Esophagus squamous epithelium (tissue), 5 donors: ENCODE measurements around the gene TRIP12. TPM values are rescaled to one million over a fixed set of nuclear protein-coding genes. Genes with fewer than 3 reads are reported as not detected.
"Not testable (repeated sequence)": the region's sequence is repeated elsewhere in the genome, so short reads cannot be mapped to it uniquely, and the experiment has no call there.

Experiments used
- DNase-seq: peaks from one replicate; lab custom pipeline; 2025; lab: John Stamatoyannopoulos, UW
- H3K27ac ChIP-seq, 4 donors: fragments of 200-600 bp; sonication (generic); one replicate each; pipeline ENCODE4 v1.5.1; 2016 to 2019; ENCODE audit warnings: mild to moderate bottlenecking in 1 of 4
- H3K27me3 ChIP-seq, 4 donors: fragments of 200-600 bp; sonication (generic); 1 replicate in 3 of 4; 2 replicates in 1 of 4; pipeline versions ENCODE4 v1.5.1 to v1.6.0; 2017 to 2021; ENCODE audit warnings: antibody characterized with exemption in 1 of 4
- H3K36me3 ChIP-seq, 3 donors: fragments of 200-600 bp; sonication (generic); one replicate each; pipeline ENCODE4 v1.5.1; 2016 to 2019
- H3K4me1 ChIP-seq, 3 donors: fragments of 200-600 bp; sonication (generic); one replicate each; pipeline ENCODE4 v1.5.1; 2017 to 2019
- H3K4me3 ChIP-seq, 4 donors: fragments of 200-600 bp; sonication (generic); 1 replicate in 3 of 4; 2 replicates in 1 of 4; pipeline ENCODE4 v1.5.1; 2016 to 2019; ENCODE audit warnings: mild to moderate bottlenecking in 2 of 4, moderate library complexity in 1 of 4
- H3K9me3 ChIP-seq, 3 donors: fragments of 200-600 bp; sonication (generic); one replicate each; pipeline ENCODE4 v1.5.1; 2016 to 2019
- POLR2A ChIP-seq, 4 donors: fragments of 450-650 bp; IDR thresholded peaks; one replicate each; pipeline ENCODE4 v1.6.1; 2017; ENCODE audit warnings: antibody characterized with exemption in 4 of 4, mild to moderate bottlenecking in 4 of 4, moderate library complexity in 3 of 4
- WGBS, 2 donors: methylation state at CpG; one replicate each; pipeline ENCODE4 v1.1.5; 2018; 5-methylcytosine and 5-hydroxymethylcytosine counted together
- intact Hi-C: fragments of 100-400 bp; cut with DNase I; formaldehyde crosslinking; loops from one replicate; pipeline ENCODE4 v1.15.0; 2022
- total RNA-seq, 4 donors: library from RNA; depleted of rRNA; stranded (reverse); fragments of >200 nt; gene quantifications; one replicate each; pipeline ENCODE4 v1.1.0, GENCODE V29; 2016
- TF ChIP-seq, protein P1 (sequence below), 6 experiments: fragments of 450-650 bp in 4 of 6; fragments of 200-600 bp in 2 of 6; sonication (generic) in 2 of 6; IDR thresholded peaks; one replicate each; pipeline ENCODE4 v1.5.1; 2016 to 2019; ENCODE audit warnings: antibody characterized with exemption in 6 of 6, mild to moderate bottlenecking in 4 of 6, moderate library complexity in 4 of 6
- donor health status: DM: yes; HTN: yes; CAD: no.

The TRIP12 gene
- total RNA-seq, 4 donors from 2014 or later = 84.8 to 174 (median 125) TPM

DNA sequence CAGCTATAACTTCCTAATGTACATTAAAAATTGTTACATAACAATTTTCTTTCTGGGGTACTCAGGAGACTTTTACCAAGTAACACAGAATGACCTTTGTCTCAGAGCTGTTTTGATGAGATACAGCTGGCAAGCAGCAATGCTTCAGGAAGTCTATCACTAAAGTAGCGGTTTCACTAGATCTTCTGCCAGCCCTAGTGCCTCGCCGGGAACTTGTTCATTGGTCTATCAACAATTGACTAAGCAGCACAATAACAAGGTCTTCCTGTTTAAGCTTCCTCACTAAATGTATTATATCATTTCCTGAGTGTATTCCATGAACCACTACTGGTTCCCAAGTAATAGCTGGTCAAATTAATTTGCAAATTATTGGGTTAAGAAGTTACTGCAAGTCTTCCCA lies 69.2 kb downstream of the TRIP12 start:
- intact Hi-C loops = no loop called here
- WGBS, 2 donors = 23 to 25% methylated on average over 1 to 3 of the region's 3 CpGs
- TF ChIP-seq POLR2A (IDR thresholded peaks at IDR 0.05) = no peak
- TF ChIP-seq, protein P1, sequence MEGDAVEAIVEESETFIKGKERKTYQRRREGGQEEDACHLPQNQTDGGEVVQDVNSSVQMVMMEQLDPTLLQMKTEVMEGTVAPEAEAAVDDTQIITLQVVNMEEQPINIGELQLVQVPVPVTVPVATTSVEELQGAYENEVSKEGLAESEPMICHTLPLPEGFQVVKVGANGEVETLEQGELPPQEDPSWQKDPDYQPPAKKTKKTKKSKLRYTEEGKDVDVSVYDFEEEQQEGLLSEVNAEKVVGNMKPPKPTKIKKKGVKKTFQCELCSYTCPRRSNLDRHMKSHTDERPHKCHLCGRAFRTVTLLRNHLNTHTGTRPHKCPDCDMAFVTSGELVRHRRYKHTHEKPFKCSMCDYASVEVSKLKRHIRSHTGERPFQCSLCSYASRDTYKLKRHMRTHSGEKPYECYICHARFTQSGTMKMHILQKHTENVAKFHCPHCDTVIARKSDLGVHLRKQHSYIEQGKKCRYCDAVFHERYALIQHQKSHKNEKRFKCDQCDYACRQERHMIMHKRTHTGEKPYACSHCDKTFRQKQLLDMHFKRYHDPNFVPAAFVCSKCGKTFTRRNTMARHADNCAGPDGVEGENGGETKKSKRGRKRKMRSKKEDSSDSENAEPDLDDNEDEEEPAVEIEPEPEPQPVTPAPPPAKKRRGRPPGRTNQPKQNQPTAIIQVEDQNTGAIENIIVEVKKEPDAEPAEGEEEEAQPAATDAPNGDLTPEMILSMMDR (IDR thresholded peaks at IDR 0.05) = no peak
- H3K4me3 ChIP-seq = no peak overlapping the region
- DNase-seq = peak; percentile 2
- no peaks in the 10 kb centered on the region for H3K9me3 ChIP-seq
- H3K27ac ChIP-seq = no peak overlapping the region
- peaks cover 0 to 14% (median 0%) of the 10 kb centered on the region in 3 donors for H3K4me1 ChIP-seq
- H3K27me3 ChIP-seq = no peaks in the 10 kb centered on the region
- H3K36me3 ChIP-seq = peaks cover 0 to 50% (median 0%) of the 10 kb centered on the region in 3 donors

DNA sequence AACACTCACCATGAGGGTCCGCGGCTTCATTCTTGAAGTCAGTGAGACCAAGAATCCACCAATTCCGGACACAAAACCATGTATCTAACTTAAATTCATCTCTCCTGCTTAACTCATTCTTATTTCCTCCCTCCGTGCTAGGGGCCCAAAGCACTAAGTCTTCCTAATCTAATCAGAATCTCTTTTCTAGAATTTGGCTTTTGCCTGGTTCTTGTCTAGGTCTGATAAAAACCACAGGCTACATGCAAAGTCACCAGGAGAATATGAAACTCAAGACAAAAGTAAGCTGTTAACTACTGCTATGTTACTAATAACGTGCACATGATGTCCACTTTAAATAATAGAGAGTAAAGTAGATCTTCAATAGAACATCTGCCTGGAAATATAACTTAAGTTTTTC lies 69.9 kb downstream of the TRIP12 start:
- DNase-seq = no peak
- no peak overlapping the region for H3K27ac ChIP-seq
- H3K36me3 ChIP-seq = peaks cover 0 to 43% (median 0%) of the 10 kb centered on the region in 3 donors
- no peak overlapping the region for H3K4me3 ChIP-seq
- H3K4me1 ChIP-seq = peaks cover 0 to 18% (median 0%) of the 10 kb centered on the region in 3 donors
- no peaks in the 10 kb centered on the region for H3K9me3 ChIP-seq
- intact Hi-C loops = no loop called here
- WGBS, 2 donors = 83 to 90% methylated on average over 5 of the region's 5 CpGs
- H3K27me3 ChIP-seq = no peaks in the 10 kb centered on the region
- TF ChIP-seq, protein P1 (IDR thresholded peaks at IDR 0.05) = no peak
- TF ChIP-seq POLR2A (IDR thresholded peaks at IDR 0.05) = no peak

DNA sequence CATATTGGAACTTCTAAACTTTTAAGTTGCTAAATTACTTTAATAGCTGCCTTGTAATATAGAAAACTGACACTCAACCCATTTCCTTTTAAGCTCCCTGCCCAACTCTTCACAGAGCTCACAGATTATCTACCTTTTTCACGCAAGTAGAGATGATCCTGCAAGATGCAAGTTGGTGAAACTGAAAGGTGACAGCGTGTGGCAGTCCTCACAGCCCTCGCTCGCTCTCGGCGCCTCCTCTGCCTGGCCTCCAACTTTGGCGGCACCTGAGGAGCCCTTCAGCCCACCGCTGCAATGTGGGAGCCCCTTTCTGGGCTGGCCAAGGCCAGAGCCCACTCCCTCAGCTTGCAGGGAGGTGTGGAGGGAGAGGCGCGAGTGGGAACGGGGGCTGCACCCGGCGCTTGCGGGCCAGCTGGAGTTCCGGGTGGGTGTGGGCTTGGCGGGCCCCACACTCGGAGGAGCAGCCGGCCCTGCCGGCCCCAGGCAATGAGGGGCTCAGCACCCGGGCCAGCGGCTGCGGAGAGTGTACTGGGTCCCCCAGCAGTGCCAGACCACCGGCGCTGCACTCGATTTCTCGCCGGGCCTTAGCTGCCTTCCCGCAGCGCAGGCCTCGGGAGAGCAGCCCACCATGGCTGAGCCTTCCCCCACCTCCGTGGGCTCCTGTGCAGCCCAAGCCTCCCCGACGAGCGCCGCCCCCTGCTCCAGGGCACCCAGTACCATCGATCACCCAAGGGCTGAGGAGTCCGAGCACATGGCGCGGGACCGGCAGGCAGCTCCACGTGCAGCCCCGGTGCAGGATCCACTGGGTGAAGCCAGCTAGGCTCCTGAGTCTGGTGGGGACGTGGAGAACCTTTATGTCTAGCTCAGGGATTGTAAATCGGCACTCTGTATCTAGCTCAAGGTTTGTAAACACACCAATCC lies 71.2 kb downstream of the TRIP12 start:
- WGBS, 2 donors = 84 to 99% methylated on average over 8 to 18 of the region's 44 CpGs
- H3K4me3 ChIP-seq, H3K27ac ChIP-seq, intact Hi-C loops, DNase-seq, H3K27me3 ChIP-seq, H3K9me3 ChIP-seq: not testable (repeated sequence)
- H3K4me1 ChIP-seq = peaks cover 0 to 18% (median 0%) of the 10 kb centered on the region in 3 donors
- H3K36me3 ChIP-seq = peaks cover 0 to 39% (median 0%) of the 10 kb centered on the region in 3 donors

DNA sequence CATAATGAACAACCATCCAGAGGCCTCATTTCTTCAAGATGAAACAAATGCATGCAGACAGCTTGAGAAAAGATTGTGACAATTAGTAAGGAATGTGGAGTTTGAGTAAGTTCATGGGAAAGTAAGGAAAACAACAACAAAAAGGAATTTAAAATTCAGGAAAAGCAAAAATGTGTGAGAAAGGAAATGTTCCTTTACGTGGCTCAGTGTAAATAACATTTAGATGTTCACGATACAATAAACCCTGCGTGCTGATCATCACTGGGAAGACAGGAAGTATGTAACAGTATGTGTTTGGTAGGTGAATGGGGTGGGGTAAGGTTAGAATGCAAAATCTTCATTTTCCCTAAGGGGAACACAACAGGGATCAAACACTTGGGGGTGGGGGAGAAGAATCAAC lies 72.7 kb downstream of the TRIP12 start:
- WGBS, 2 donors = 83 to 85% methylated on average over 3 of the region's 3 CpGs
- peaks cover 0 to 18% (median 0%) of the 10 kb centered on the region in 3 donors for H3K4me1 ChIP-seq

DNA sequence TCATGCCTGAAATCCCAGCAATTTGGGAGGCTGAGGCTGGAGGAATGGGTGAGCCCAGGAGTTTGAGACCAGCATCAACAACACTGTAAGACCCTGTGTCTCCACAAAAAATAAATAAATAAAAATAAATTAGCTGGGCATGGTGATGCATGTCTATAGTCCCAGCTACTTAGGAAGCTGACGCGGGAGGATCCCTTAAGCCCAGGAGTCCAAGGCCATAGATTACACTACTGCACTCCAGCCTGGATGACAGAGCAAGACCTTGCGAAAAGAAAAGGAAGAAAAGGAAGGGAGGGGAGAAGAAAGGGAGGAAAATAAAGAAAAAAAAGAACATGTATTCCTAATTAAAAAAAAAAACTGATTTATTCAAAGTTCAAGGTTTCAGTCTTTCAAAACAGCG lies 78.2 kb downstream of the TRIP12 start:
- intact Hi-C loops = no loop called here
- TF ChIP-seq POLR2A (IDR thresholded peaks at IDR 0.05) = no peak
- TF ChIP-seq, protein P1 (IDR thresholded peaks at IDR 0.05) = no peak

More for the DNA sequence above, 72.7 kb downstream of the TRIP12 start:
- DNase-seq = no peak
- Histone ChIP-seq H3K27me3 (no peaks in the 10 kb centered on the region), H3K36me3 (peaks cover 0 to 41% (median 0%) of the 10 kb centered on the region in 3 donors), H3K4me3 (no peak overlapping the region), H3K9me3 (no peaks in the 10 kb centered on the region), H3K27ac (no peak overlapping the region)
- TF ChIP-seq POLR2A (IDR thresholded peaks at IDR 0.05) = no peak
- TF ChIP-seq, protein P1 (IDR thresholded peaks at IDR 0.05) = no peak
- intact Hi-C loops = no loop called here

More for the DNA sequence above, 78.2 kb downstream of the TRIP12 start:
- Histone ChIP-seq H3K4me1 (peaks cover 0 to 13% (median 0%) of the 10 kb centered on the region in 3 donors), H3K27me3 (no peaks in the 10 kb centered on the region), H3K4me3 (no peak overlapping the region), H3K9me3 (no peaks in the 10 kb centered on the region), H3K27ac (no peak overlapping the region), H3K36me3 (peaks cover 0 to 52% (median 12%) of the 10 kb centered on the region in 3 donors)
- 98 to 99% methylated on average over 4 of the region's 4 CpGs for WGBS, 2 donors
- DNase-seq = no peak
